ENCODE data around the gene AASDHPPT. TPM values are rescaled to one million over a fixed set of nuclear protein-coding genes. Genes with fewer than 3 reads are reported as not detected.
A peak's percentile ranks its signal among the peaks of the same experiment; 100 is the strongest.

The AASDHPPT gene
- total RNA-seq (2021) = 46.0 and 47.1 TPM in 2 replicates
- long read RNA-seq, full-length matches to known transcripts = 479 of 498 reads
- long read RNA-seq, partial matches to known transcripts = 10 of 498 reads
- long read RNA-seq, other reads (novel, unspliced or antisense) = 9 of 498 reads

DNA sequence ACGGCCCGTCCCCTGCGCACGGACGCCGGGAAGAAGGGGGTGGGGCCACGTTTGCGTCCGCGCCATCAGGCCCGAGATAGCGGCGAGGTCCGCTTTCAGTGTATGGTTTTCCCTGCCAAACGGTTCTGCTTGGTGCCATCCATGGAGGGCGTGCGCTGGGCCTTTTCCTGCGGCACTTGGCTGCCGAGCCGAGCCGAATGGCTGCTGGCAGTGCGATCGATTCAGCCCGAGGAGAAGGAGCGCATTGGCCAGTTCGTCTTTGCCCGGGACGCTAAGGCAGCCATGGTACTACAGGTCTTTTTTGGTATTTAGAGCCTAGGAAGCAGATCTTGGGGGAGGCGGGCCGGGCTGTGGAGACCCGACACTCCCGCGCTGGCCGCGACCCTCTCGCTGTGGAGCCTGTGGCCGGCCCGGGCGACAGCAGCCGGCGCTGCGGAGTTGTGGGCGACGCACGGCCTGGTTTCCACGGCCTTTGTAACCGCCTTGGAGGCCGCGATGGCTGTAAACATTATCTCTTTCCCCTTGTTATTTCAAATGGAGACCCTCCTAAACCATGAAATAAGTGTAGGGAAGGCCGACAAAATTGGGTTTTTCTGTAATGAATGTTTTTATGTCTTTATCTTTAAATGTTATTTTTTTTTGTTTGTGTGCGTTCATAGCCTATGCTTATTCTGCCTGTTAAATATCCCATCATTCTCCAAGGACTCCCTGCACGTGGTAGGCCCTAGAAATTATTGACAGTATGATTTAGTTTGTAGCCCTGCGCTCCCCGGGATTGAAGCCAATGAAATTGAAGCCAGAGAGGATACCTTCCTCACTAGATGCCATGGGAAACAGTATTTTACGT is at the start of gene AASDHPPT:
AASDHPPT (plus strand) TSS at position 54 of the 847 bp plus-strand sequence; CDS start at position 103, 49 bp downstream.
- Histone ChIP-seq H4K20me1 (ENCODE audit: control insufficient read depth, insufficient read depth, insufficient read length) (no peaks in the 10 kb centered on the region), H3K4ac (ENCODE audit: low read depth, low read length) (peak within 1 kb of the TSS; percentile 6; the same call in 1 of the 2 replicates), H2BK15ac (ENCODE audit: low read depth, low read length) (no peak within 1 kb of the TSS), H3K9ac (ENCODE audit: extremely low read depth, insufficient read length, low read length) (peak within 1 kb of the TSS; percentile 99), H3K79me1 (ENCODE audit: insufficient read depth, low read depth, low read length, poor library complexity, severe bottlenecking) (no peaks in the 10 kb centered on the region), H3K27ac (ENCODE audit: insufficient read length, low read depth, low read length) (peak within 1 kb of the TSS; percentile 82), H3K56ac (ENCODE audit: insufficient read length, low read depth, low read length) (no peak within 1 kb of the TSS), H3K14ac (ENCODE audit: insufficient read depth, low read length) (peak within 1 kb of the TSS; percentile 99), H4K8ac (replicated peaks; ENCODE audit: insufficient read length, low read depth, low read length) (no peak within 1 kb of the TSS), H3K9me3 (ENCODE audit: control insufficient read depth, low read depth, low read length) (no peaks in the 10 kb centered on the region), H4K91ac (ENCODE audit: insufficient read length, low read depth, low read length) (no peak within 1 kb of the TSS), H2BK120ac (ENCODE audit: low read depth, low read length, poor library complexity, severe bottlenecking) (no peak within 1 kb of the TSS), H2AFZ (ENCODE audit: low read length) (peak within 1 kb of the TSS; percentile 33), H2AK5ac (ENCODE audit: insufficient read length, low read length) (no peak within 1 kb of the TSS), H2BK12ac (ENCODE audit: insufficient read length, low read depth, low read length) (no peak within 1 kb of the TSS), H2BK20ac (ENCODE audit: low read depth, low read length, poor library complexity, severe bottlenecking) (no peak within 1 kb of the TSS), H3K27me3 (ENCODE audit: insufficient read depth, low read length) (no peaks in the 10 kb centered on the region), H2BK5ac (ENCODE audit: insufficient read length, low read length) (peak within 1 kb of the TSS; percentile 90), H3T11ph (ENCODE audit: low read length) (no peak within 1 kb of the TSS), H3K18ac (ENCODE audit: insufficient read length, low read depth, low read length) (peak within 1 kb of the TSS; percentile 97), H3K23ac (ENCODE audit: insufficient read length, low read depth, low read length) (no peak within 1 kb of the TSS), H4K5ac (ENCODE audit: insufficient read length, low read depth, low read length) (peak within 1 kb of the TSS; percentile 82), H3K4me1 (ENCODE audit: insufficient read depth, low read length) (peaks cover 3% of the 10 kb centered on the region; the same call in 1 of the 2 replicates), H3K23me2 (ENCODE audit: insufficient read length, low read depth, low read length, poor library complexity, severe bottlenecking) (no peaks in the 10 kb centered on the region), H3K4me2 (ENCODE audit: insufficient read depth, insufficient read length, low read length) (peak within 1 kb of the TSS; percentile 84), H3K79me2 (ENCODE audit: insufficient read depth, low read length) (peaks cover 18% of the 10 kb centered on the region; the same call in 1 of the 2 replicates)
- H3K27ac Mint-ChIP-seq = peak within 1 kb of the TSS; percentile 99 to 100 (median 100)
- peaks cover 16 to 33% (median 25%) of the 10 kb centered on the region in 3 experiments; a peak in 6 of 7 replicates for H3K36me3 Mint-ChIP-seq (ENCODE audit: insufficient read depth in 1 of 3, low read depth in 3 of 3)
- TF ChIP-seq CTCF (conservative IDR thresholded peaks at IDR 0.05) = no peak
- DNase-seq = no peak
- peak within 1 kb of the TSS; percentile 94 to 98 for H3K4me3 Mint-ChIP-seq
- H3K4me1 Mint-ChIP-seq = peaks cover 33 to 34% of the 10 kb centered on the region in 2 experiments
- no CpG with 5 or more reads among the region's 55 CpGs for WGBS (ENCODE audit: extremely low coverage, insufficient read length, low lambda C conversion rate)
- no peaks in the 10 kb centered on the region for H3K9me3 Mint-ChIP-seq
- no peaks in the 10 kb centered on the region for H3K27me3 Mint-ChIP-seq (ENCODE audit: low read depth)
